ENCODE results near the gene RYR1.

DNA sequence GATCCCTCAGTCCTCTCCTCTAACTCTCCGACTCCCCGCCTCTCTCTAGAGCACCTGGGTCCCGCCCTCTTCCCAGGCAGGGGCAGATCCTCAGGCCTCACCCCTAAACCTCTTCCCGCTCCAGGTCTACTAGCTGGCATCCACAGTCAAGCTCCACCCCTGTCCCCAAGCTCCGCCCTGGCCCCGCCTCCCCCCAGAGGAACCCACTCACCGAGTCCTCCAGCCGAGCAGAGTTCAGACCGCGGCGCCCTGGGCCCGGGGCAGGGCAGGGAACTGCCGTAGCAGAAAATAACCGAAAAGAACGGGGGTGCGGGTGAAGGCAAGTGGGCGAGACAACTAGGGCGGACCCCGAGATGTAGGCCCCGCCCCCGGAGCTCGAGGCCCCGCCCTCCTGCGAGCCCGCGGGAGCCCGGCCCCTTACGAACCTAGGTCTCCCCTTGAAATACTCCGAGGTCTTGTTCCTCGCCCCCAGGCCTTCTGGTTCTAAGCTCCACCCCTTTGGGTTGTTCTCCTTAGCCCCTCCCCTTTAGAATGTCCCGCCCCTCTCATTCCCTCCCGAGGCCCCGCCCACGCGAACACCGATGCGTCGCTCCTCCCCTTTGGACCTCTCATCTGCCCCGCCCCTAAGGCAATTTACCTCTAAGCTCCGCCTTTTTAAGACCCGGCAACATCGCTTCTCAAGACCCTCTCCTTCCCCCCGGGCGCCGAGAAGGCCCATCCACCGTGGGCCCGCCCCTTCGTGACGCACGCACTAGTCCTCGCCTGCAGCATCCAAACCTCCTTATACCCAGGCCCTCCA, 45.7 kb upstream of the RYR1 start, which contains the start of gene GGN:
- TF ChIP-seq RFX5 (IDR thresholded peaks at IDR 0.05; ENCODE audit: low read length) = no peak
- TF ChIP-seq RCOR1 (IDR thresholded peaks at IDR 0.05; ENCODE audit: low read length) = no peak
- TF ChIP-seq CTCF (IDR thresholded peaks at IDR 0.05) = no peak
- TF ChIP-seq, protein P1, sequence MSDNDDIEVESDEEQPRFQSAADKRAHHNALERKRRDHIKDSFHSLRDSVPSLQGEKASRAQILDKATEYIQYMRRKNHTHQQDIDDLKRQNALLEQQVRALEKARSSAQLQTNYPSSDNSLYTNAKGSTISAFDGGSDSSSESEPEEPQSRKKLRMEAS (IDR thresholded peaks at IDR 0.05; ENCODE audit: low read depth) = peak; percentile 30; the same call in 1 of the 2 replicates
- TF ChIP-seq FOXM1 (IDR thresholded peaks at IDR 0.05; ENCODE audit: low read depth) = no peak
- peak; percentile 59 for TF ChIP-seq POLR2AphosphoS5 (IDR thresholded peaks at IDR 0.05; ENCODE audit: low read depth, low read length)
- no peak for TF ChIP-seq SIN3A (IDR thresholded peaks at IDR 0.05; ENCODE audit: borderline replicate concordance, low read depth, low read length)
- TF ChIP-seq ZBTB33 (IDR thresholded peaks at IDR 0.05; ENCODE audit: borderline replicate concordance, low read depth) = no peak

Data from SK-N-SH (cell line).